Effector CD4-positive, alpha-beta T cell (primary cell): ENCODE data around the gene SELPLG.
"Not testable (repeated sequence)": the region's sequence is repeated elsewhere in the genome, so short reads cannot be mapped to it uniquely, and the experiment has no call there.

Source experiments
- DNase-seq: peaks from one replicate; pipeline ENCODE4 v3.0.0-alpha.2; 2020
- total RNA-seq: gene quantifications from one replicate; lab custom pipeline; 2026; lab: John Stamatoyannopoulos, UW

Gene SELPLG, protein sequence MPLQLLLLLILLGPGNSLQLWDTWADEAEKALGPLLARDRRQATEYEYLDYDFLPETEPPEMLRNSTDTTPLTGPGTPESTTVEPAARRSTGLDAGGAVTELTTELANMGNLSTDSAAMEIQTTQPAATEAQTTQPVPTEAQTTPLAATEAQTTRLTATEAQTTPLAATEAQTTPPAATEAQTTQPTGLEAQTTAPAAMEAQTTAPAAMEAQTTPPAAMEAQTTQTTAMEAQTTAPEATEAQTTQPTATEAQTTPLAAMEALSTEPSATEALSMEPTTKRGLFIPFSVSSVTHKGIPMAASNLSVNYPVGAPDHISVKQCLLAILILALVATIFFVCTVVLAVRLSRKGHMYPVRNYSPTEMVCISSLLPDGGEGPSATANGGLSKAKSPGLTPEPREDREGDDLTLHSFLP
- total RNA-seq, result 190 reads per million, percentile 92 among the genes with 10 or more reads in this experiment

DNA sequence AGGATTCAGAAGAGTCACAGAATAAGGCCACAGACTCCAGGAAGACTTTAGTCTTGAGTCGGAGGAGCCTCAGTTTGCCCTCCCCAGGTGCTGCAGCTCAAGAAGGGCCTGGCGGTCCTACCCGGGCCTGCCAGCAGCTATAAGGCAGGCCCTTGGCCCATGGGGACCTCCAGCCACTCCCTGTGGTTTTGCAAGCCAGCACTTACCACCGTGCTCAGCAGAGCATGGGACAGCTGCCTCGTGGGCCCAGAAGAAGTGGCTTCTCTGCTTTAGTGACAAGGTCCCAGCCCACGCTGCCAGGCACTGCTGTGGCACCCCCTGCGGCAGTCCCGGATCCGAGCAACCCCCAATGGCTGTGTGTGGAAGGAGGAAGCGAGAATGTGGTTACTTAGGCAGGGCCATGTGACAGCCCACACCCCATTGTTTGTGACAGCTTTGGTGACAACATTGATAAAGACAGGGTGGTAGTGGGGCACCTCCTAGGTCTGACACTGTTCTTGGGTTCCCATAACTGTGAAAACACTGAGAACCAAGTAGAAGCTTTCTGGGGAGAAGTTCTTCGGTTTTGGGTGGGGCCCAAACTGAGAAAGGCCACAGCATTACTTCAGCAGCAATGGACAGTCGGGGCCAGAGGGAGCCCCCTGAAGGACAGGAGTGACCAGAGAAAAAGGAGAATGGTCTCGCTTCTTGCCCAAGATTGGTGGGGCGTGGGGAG lies at the start of gene SELPLG:
SELPLG (minus strand) TSS at position 361 of the 715 bp plus-strand sequence. CDS start 9,587 bp downstream, outside the sequence.
- DNase-seq, result peak; percentile 82

DNA sequence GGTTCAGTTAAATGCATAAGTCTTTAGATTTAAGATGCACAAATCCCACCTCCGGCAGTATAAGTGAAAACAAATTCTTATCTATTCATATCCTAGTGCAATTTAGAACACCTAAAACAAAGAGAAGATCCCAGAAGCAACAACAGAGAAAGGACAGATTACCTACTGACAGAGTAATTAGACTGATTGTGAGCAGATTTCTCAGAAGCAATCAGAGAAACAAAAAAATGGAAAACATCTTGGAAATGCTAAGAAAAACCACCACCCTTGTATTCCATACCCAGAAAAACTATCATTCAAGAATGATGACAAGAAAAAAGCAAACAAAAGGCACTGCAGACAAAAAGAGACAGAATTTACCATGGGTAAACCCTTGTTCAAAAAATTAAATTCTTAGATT lies 47.6 kb upstream of the SELPLG start:
- no peak for DNase-seq

DNA sequence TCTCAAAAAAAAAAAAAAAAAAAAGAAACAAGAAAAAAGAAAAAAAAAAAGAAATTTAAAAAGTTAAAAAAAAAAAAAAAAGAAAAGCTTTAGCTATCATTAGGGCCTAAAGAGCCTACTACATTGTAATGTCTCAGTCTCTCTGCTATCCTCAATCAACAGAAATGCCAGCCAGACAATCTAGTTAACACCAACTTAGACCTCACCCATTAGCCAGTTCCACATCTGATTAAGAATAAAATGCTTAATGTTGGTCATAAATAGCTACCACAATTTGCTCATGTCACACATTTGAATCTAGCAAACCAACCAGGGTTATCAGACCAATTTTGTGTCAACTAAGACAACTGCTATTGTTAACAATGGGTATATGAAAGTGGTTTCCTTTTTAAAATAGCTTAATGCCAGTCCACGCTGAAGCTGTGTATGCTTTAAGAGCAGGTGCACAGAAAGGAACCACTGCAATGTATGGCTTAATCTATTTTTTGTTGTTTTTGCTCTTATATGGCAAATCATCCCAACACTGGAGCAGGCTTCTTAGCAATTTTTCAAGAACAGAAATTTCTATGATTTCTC lies 45.5 kb upstream of the SELPLG start:
- no peak for DNase-seq

DNA sequence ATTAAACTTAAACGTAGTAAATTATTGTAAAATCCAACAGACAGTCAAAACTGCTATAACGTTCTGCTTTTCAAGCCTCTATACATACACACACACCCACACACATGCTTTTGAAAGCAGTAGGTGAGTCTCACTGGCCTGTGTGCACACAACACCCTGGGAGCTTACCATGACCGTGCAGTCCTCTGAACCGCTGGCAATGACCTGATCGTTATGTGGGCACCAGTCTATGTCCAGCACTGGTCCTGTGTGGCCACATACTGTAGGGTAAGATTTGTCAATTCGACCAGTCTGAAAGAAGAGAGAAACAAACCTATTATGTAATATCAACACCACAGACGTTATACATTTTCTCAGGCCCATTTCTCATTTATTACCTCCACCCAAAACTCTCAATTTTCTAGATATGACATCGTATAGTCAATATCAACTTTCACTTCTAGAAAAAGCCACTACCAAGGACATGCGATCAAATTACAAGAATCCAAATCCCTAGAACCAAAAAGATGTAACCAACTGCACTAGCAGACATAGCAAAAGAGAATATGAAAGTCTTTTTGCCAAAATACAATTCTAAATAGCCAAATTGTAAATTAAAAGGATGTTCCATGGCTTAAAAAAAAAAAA lies 44.5 kb upstream of the SELPLG start:
- DNase-seq, result no peak

DNA sequence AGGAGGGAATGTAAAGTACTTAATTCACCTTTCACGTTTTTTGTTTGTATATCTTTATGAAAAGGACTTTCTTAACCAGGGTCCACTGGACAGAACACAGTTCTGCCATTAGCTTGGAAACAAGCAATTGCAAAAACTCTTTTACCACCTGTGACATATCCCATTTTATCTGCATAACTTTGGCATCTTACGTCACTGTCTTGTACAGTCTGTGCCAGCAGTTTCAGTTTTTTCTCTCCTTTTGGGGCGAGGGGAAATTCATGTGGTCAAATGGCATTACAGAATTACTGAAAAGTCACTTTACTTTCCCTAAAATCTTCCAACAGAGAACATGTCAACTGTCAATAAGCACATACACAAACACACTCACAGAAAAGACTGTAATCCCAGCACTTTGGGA lies 43.7 kb upstream of the SELPLG start:
- DNase-seq, result no peak

DNA sequence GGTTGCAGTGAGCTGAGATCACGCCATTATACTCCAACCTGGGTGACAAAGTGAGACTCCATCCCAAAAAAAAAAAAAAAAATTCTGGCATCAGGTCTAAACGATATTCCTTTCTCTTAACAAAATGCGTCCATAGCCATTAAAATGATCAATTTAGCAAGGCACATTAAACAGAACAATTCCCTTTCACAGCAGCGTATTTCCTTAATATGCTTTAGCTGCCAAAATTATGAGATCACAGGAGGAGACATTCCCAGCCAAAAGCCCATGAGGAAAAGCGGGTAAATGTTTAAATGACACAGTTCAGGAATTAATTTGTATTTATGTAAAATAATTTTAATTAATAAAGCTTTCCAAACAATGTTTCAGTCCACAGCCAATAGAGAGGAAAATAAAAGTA lies 43.0 kb upstream of the SELPLG start:
- DNase-seq, result no peak

DNA sequence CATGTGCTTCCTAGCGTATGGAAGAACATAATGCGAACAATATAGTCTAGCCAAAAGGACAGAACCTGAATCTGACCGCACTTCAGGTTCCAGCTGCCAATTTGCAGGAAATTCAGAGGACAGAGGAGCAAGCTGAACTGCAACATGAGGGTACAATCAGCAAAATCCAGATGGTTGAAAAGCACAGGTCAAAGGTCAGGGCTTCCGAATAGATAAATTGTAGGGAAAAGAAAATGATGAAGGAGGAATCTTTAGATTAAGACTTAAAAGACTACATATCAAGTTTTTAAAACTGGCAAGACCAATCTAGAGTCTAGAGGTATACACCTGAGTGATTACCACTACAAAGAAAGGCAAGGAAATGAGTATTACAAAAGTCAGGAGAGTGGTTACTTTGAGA lies 42.1 kb upstream of the SELPLG start:
- no peak for DNase-seq

DNA sequence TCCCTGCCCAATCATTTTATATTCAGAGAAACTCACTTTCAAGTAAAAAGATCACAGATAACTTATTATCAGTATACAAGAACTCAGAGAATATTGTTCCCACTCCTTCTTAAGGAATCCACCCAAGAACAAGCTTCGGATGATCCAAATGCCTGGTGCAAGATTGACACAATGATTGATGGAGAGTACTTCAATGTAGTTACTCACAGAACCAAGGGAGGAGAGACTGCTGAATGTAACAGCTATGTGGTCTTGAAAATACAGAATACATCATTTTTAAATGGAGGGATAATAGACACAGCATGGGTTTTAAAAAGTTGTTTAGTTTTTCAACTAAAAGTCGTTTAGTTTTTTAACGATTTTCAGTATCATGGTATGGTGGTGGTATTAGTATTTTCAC lies 38.4 kb upstream of the SELPLG start:
- DNase-seq, result no peak

DNA sequence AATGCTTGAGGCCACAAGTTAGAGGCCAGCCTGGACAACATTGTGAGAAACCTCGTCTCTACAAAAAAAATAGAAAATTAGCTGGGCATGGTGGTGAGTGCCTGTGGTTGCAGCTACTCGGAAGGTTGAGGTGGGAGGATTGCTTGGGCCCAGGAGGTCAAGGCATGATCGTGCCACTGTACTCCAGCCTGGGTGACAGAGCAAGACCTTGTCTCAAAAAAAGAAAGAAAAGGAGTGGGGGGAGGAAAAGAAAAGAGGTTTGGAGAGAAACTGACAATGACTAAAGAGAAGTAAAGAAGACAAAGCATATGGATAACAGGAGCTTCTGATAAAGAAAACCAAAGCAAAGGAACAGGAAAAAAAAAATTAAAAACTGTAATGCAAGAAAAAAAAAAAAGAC lies 37.4 kb upstream of the SELPLG start:
- no peak for DNase-seq

DNA sequence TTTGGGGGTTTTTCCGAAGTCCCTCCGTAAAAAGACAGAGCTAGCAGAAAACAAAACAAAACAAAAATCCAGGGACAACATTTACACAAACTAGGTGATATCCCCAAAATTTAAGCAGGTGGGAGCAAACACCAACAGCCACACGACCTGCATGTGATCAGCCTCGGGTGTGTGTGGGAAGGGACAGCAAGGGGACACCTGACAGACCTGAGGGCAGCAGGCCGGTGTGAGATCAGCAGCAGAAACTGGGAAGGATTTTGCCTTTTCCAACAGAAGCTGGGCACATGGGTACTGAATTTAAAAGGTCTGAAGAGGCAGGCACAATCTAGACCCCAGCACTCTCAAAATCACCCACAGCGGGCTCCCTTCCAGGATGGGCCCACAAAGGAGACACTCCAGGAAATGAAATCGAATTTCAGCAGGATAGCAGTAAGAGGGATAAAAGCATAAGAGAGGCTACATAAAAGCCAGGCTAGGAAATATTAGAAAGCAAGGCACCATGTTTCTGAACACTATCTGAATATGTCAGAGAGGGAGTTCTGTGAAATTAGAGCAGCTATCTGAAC lies 36.5 kb upstream of the SELPLG start:
- no peak for DNase-seq

DNA sequence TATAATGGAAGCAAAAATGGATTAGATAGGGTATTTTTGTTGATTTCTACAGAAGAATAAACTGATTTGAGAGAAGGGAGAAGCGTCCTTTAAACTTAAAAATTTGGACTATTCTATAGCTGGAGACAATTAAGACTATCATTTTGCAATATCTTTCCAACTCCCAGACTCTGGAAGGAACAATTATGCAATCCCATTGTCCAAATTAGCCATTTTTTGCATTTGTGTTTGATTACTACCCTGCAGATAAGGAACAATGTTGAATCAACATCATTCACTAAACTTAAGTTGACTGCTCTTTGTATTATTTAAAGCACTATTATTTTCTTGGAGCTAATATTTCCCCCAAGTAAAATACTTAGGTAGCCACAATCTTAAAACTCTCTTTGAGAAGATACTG lies 34.8 kb upstream of the SELPLG start:
- no peak for DNase-seq

DNA sequence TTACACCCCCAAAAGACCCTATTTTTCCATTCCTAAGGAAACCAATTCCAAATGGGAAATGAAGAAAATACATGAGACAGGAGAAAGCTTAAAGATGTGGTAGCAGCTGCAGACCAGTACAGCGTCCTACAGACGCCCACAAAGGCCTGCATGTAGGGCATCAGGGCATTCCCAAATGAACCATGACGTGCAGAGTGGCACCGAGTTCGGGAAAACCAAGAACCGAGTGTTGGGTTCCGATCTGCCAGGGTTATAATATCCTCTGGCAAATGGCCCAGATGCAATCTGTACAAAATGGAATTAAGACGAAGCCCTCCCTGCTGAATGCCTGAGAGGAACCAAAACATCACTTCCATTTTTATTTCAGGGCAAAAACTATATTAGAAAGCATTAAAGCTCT lies 34.4 kb upstream of the SELPLG start:
- DNase-seq, result no peak

DNA sequence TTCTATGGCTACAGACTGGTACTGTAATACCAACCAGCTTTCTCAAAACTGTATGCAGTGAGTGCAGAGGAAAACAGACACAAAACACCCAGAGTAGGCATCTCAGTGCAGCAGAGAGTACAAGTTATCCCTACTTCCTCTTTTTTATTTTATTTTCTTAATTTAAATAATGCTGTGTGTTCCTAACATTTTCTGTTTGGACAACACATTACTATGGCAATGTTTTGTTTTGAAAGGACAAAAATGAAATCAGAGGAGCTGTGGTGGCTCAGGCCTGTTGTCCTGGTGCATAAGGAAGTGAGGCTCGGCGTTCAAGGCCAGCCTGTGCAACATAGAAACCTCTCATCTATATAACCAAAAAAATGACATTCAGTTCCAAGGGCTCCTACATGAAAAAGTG lies 33.7 kb upstream of the SELPLG start:
- no peak for DNase-seq

DNA sequence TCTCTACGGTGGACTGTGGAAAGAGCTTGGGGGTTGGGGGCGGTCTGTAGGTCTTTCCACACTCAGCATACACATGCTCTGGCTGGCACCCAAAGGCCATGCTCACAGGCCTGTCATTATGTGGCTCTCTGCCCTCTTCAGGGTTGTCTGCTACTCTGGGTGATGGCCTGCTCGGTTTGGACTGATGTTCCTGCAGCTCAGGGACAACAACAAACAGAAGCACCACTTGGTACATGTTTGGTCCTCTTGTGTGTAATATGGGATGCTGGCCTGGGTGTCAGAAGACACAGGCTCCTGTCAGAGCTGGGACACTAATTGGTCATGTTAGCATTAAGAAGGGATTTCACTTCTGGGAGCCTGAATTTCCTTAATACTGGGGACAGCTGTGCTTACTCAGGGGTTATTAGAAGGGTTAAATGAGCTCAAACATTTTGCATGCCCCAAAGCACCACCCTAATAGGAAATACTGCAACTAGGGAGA lies 32.7 kb upstream of the SELPLG start:
- no peak for DNase-seq

DNA sequence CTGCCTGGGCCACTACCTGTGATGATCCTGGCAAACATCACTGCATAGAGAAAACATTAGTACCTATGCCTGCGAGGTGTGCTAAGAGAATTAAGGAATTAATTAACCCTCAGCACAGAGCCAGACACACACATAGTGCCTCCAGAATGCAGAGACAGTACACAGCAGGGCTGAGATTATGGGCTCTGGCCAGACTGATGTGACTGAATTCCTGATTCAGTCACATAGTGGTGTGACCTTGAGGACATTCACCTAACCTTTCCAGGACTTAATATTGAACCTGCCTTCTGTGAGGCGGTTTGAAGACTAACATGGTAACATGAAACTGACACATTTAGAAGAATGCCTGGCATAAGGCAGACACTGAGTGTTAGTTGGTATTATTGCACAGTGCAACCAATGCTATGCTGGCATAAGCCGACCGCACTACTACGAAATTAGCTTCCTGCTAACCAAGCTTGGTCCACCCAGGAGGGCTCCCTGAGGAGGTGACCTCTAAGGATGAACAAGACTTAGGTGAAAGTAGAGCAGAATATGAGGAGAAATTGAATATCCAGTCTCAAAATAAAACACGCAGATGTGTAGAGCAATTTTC lies 32.0 kb upstream of the SELPLG start:
- no peak for DNase-seq

DNA sequence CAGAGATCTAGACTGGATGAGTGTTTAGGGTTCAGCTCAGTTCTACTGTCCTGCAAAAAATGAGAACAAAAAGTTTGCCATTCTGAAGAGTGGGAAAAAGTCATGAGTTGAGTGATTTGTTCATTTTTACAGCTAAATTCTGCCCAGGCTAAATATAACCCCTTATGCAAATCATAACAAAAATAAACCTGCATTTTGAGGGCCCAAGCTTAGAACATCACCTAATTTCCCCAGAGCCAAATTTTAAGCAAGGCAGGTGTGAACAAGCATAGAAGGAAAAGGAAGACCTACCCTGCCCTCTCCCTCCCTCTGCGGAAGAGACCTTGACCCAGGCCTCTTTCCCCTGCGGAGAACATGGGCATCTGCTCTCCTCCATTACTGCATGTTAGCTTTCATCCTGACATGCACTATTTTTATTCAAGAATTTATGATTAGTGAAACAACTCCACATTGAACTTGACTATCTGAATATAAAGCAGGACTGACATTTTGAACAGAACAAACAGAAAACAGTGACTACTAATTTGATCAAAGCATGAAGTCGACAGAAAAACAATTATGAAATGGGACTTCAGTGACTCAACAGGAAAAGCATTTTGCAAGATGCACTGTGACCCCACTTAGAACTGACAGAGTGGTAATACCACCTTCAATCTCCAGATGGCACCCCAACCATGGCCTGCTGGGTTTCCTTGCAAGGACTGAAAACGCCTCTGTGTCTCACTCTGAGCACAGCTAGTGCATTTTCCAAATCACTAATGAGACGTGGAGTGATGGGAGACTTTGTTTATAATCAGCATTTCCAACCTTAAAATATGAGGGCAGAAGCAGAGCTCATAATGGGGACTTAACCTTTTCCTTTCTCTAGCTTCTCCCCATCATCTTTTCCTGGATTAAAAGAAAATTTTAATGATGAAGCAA lies 30.9 kb upstream of the SELPLG start:
- DNase-seq, result peak; percentile 72

DNA sequence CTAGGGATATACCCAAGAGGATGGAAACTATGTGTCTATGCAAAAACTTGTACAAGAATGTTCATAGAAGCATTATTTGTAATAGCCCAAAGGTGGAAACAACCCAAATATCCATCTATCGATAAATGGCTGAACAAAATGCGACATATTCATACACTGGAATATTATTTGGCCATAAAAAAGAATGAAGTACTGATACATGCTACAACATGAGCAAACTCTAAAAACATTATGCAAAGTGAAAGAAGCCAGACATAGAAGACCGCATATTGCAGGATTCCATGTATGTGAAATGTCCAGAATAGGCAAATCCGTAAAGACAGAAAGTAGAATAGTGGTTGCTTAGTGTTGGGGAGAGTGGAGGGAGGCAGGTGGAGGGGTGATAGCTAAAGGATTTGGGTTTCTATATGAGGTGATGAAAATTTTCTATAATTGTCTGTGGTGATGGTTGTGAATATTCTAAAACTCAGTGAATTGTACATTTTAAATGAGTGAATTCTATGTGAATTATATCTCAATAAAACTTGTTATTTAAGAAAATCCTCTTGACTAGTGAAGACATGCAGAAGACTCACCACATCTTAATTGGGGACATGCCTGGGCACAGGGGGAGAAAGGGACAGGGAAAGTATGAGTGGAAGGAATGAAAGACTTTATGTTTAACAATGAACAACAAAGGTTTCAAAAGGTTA lies 29.8 kb upstream of the SELPLG start:
- no peak for DNase-seq

DNA sequence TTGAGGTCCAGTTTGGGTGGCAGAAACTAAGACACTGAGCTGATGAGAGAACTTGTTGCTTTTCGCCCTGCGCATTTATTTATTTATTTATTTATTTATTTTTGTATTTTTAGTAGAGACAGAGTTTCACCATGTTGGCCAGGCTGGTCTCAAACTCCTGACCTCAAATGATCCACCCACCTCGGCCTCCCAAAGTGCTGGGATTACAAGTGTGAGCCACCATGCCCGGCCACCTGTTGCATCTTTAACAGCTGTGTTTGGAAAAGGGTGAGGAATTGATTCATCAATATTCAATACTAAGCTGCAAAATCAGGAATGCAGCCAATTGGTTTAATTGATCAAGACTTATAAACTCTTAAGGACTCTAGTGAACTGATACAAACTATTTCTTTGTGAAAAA lies 24.4 kb upstream of the SELPLG start:
- not testable (repeated sequence) for DNase-seq

DNA sequence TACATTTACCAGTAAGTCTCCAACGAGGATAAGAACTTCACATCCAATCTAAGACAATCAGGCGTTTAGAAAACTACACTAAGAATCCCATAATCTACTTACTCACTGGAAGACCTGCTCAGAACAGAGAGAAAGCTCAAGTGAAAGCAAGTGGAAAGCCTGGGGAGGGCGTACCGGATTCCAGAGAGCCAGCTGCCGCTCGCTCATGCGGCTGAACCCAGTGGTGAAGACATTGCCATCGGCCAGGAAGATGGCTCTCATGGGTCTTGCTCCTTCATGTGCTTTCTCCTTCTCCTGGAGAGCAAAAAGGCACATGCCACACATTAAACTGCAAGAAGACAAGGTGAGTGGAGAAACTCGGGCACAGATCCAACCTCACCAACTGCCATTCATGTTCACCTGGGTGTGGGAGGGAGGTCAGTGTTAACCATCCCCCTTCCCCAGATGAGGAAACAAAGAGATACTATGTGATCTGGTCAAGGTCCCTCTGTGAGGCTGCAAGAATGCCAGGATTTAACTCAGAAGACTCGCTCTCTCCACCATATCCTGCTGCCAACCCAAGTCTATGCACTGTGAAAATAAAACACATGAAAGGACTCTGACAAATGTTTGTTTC lies 23.5 kb upstream of the SELPLG start:
- DNase-seq, result no peak

DNA sequence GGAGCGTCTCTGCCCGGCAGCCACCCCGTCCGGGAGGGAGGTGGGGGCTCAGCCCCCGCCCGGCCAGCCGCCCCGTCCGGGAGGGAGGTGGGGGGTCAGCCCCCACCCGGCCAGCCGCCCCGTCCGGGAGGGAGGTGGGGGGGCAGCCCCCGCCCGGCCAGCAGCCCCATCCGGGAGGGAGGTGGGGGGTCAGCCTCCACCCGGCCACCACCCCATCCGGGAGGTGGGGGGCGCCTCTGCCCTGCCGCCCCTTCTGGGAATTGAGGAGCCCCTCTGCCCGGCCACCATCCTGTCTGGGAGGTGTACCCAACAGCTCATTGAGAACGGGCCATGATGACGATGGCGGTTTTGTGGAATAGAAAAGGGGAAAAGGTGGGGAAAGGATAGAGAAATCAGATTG lies 22.6 kb upstream of the SELPLG start:
- not testable (repeated sequence) for DNase-seq
